DOHH2 (cell line): Measurements from ENCODE around the gene CAMTA1.

ENCODE experiments used
- H3F3A ChIP-seq: fragments of 200-600 bp; sonication (generic), shearing (Covaris generic); 2 replicates; pipeline ENCODE4 v1.6.0; 2016; ENCODE audit warnings: antibody characterized with exemption, mild to moderate bottlenecking; ENCODE audit not compliant: control insufficient read depth, insufficient read depth
- H3K27ac ChIP-seq: fragments of 200-600 bp; sonication (generic); 2 replicates; pipeline ENCODE4 v1.5.1; 2014; ENCODE audit warnings: low read depth, mild to moderate bottlenecking, low read length, moderate library complexity
- H3K27me3 ChIP-seq: fragments of 200-600 bp; sonication (generic); 2 replicates; pipeline ENCODE4 v1.6.1; 2014; ENCODE audit warnings: mild to moderate bottlenecking, low read length, mixed read lengths; ENCODE audit not compliant: control insufficient read depth
- H3K36me3 ChIP-seq: fragments of 200-600 bp; sonication (generic); 2 replicates; pipeline ENCODE4 v1.6.1; 2014; ENCODE audit warnings: mild to moderate bottlenecking, low read length, moderate library complexity, mixed read lengths; ENCODE audit not compliant: control insufficient read depth
- H3K4me1 ChIP-seq: fragments of 200-600 bp; sonication (generic); 2 replicates; pipeline ENCODE4 v1.6.1; 2014; ENCODE audit warnings: mild to moderate bottlenecking, low read length, mixed read lengths; ENCODE audit not compliant: control insufficient read depth
- H3K4me2 ChIP-seq: fragments of 200-600 bp; sonication (generic); 2 replicates; pipeline ENCODE4 v1.6.0; 2014; ENCODE audit warnings: mild to moderate bottlenecking, low read length, moderate library complexity
- H3K4me3 ChIP-seq: fragments of 200-600 bp; sonication (generic); 2 replicates; pipeline ENCODE4 v1.5.1; 2014; ENCODE audit warnings: mild to moderate bottlenecking, low read length, mixed read lengths
- H3K79me2 ChIP-seq: fragments of 200-600 bp; sonication (generic); 2 replicates; pipeline ENCODE4 v1.6.1; 2014; ENCODE audit warnings: mild to moderate bottlenecking, low read length, mixed read lengths; ENCODE audit not compliant: control insufficient read depth
- H3K9me2 ChIP-seq: fragments of 200-600 bp; sonication (generic); replicated peaks from 2 replicates; pipeline ENCODE4 v1.6.1; 2014; ENCODE audit warnings: mild to moderate bottlenecking, low read length, mixed read lengths; ENCODE audit not compliant: control insufficient read depth
- H3K9me3 ChIP-seq: fragments of 200-600 bp; sonication (generic); 2 replicates; pipeline ENCODE4 v1.6.1; 2014; ENCODE audit warnings: antibody characterized with exemption, low read length, mixed read lengths; ENCODE audit not compliant: control insufficient read depth, insufficient read depth
- H4K20me1 ChIP-seq: fragments of 200-600 bp; sonication (generic); 2 replicates; pipeline ENCODE4 v1.6.0; 2014; ENCODE audit warnings: low read depth, mild to moderate bottlenecking, antibody characterized with exemption, low read length, moderate library complexity; ENCODE audit not compliant: control insufficient read depth, insufficient read depth
- EZH2phosphoT487 ChIP-seq: fragments of 200-600 bp; sonication (generic); IDR thresholded peaks from 2 replicates; pipeline ENCODE4 v1.6.1; 2017; ENCODE audit warnings: borderline replicate concordance, mild to moderate bottlenecking, antibody characterized with exemption, low read length, moderate library complexity, mixed read lengths
- TF ChIP-seq, protein P1 (sequence below): fragments of 200-600 bp; sonication (generic); IDR thresholded peaks from one replicate; pipeline ENCODE4 v1.5.1; 2014; ENCODE audit warnings: antibody characterized with exemption, mild to moderate bottlenecking, low read depth, low read length; ENCODE audit not compliant: poor library complexity, severe bottlenecking

The CAMTA1 gene

DNA sequence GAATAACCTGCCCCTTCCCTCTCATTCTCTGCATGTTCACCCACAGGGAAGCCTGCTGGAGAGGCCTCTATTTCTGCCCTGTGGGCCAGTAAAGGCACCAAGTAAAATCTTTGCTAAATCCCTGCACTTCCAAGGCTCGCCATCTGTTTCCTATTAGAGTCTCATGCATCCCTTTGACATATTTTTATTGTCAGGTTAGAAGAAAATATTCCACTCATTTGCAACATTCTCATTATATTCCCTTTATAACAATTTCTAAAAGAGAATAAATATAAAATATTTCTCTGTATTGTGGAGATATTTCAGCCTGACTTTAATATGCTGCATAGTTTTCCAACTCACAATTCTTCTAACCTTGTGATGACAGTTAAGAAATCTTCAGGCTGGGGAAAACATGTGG is 645.4 kb downstream of the CAMTA1 start:
- no peak overlapping the region for H3K4me2 ChIP-seq
- H4K20me1 ChIP-seq, result no peaks in the 10 kb centered on the region

GRCh38 chr1:7432102-7432899 is 647.0 kb downstream of the CAMTA1 start:
- Histone ChIP-seq H3K4me1 (no peaks in the 10 kb centered on the region), H3K9me2 (no peaks in the 10 kb centered on the region)

More for the DNA sequence above, 645.4 kb downstream of the CAMTA1 start:
- no peak for TF ChIP-seq EZH2phosphoT487
- no peaks in the 10 kb centered on the region for H3K36me3 ChIP-seq
- H3K27me3 ChIP-seq, result no peaks in the 10 kb centered on the region
- H3K27ac ChIP-seq, result no peak overlapping the region
- H3K4me1 ChIP-seq, result no peaks in the 10 kb centered on the region
- no peaks in the 10 kb centered on the region for H3K9me2 ChIP-seq
- no peaks in the 10 kb centered on the region for H3K79me2 ChIP-seq
- H3K4me3 ChIP-seq, result no peak overlapping the region
- no peaks in the 10 kb centered on the region for H3F3A ChIP-seq
- no peaks in the 10 kb centered on the region for H3K9me3 ChIP-seq

DNA sequence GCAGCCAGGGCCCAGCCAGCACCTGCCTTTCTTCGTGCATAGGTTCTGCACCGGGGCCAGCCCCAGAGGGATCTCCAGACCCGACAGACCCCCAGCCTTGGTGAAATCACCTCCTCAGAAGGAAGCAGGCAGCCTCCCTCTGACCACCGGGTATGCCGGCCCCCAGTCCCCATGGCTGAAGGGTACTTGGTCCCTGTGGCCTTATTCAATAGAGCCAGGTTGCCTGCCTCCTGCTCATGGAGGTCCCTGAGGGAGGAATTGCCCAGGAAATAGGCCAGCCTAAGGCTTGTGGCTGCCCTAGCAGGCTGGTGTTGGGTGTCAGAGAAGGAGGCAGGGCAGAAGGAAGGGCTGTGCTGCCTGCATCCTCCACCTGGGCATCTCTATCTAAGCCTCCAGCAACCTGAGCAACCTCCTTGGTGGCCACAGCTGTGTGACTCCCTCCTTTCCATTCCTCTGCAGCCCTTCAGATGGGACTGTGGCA is 647.7 kb downstream of the CAMTA1 start:
- no peaks in the 10 kb centered on the region for H3K36me3 ChIP-seq
- H3K4me2 ChIP-seq, result no peak overlapping the region
- H4K20me1 ChIP-seq, result no peaks in the 10 kb centered on the region
- no peaks in the 10 kb centered on the region for H3K79me2 ChIP-seq
- no peak overlapping the region for H3K4me3 ChIP-seq
- H3K27ac ChIP-seq, result no peak overlapping the region
- H3K9me3 ChIP-seq, result no peaks in the 10 kb centered on the region
- TF ChIP-seq EZH2phosphoT487, result no peak
- TF ChIP-seq, protein P1, sequence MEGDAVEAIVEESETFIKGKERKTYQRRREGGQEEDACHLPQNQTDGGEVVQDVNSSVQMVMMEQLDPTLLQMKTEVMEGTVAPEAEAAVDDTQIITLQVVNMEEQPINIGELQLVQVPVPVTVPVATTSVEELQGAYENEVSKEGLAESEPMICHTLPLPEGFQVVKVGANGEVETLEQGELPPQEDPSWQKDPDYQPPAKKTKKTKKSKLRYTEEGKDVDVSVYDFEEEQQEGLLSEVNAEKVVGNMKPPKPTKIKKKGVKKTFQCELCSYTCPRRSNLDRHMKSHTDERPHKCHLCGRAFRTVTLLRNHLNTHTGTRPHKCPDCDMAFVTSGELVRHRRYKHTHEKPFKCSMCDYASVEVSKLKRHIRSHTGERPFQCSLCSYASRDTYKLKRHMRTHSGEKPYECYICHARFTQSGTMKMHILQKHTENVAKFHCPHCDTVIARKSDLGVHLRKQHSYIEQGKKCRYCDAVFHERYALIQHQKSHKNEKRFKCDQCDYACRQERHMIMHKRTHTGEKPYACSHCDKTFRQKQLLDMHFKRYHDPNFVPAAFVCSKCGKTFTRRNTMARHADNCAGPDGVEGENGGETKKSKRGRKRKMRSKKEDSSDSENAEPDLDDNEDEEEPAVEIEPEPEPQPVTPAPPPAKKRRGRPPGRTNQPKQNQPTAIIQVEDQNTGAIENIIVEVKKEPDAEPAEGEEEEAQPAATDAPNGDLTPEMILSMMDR, result no peak
- H3K4me1 ChIP-seq, result no peaks in the 10 kb centered on the region
- no peaks in the 10 kb centered on the region for H3K27me3 ChIP-seq
- no peaks in the 10 kb centered on the region for H3F3A ChIP-seq
- H3K9me2 ChIP-seq, result no peaks in the 10 kb centered on the region

More at GRCh38 chr1:7432102-7432899, 647.0 kb downstream of the CAMTA1 start:
- H3F3A ChIP-seq, result no peaks in the 10 kb centered on the region
- H4K20me1 ChIP-seq, result no peaks in the 10 kb centered on the region
- no peaks in the 10 kb centered on the region for H3K9me3 ChIP-seq
- no peak overlapping the region for H3K27ac ChIP-seq
- H3K27me3 ChIP-seq, result no peaks in the 10 kb centered on the region
- H3K4me3 ChIP-seq, result no peak overlapping the region
- H3K4me2 ChIP-seq, result no peak overlapping the region
- TF ChIP-seq, protein P1, result no peak
- no peak for TF ChIP-seq EZH2phosphoT487
- no peaks in the 10 kb centered on the region for H3K36me3 ChIP-seq
- H3K79me2 ChIP-seq, result no peaks in the 10 kb centered on the region

DNA sequence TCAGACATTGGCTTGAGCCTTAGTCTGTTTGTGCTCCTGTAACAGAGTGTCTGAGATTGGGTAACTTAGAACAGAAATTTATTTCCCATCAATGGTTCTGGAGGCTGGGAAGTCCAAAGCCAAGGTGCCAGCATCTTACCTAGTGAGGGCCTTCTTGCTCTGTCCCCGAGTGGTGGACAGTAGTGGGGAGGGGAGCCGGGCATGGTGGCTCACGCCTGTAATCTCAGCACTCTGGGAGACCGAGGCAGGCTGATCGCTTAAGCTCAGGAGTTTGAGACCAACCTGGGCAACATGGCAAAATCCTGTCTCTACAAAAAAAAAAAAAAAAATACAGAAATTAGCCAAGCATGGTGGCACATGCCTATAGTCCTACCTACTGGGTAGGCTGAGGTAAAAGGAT is 649.3 kb downstream of the CAMTA1 start:
- H3K27ac ChIP-seq, result no peak overlapping the region
- no peaks in the 10 kb centered on the region for H3K79me2 ChIP-seq
- no peaks in the 10 kb centered on the region for H4K20me1 ChIP-seq
- TF ChIP-seq EZH2phosphoT487, result no peak
- TF ChIP-seq, protein P1, result no peak
- H3K27me3 ChIP-seq, result no peaks in the 10 kb centered on the region
- no peak overlapping the region for H3K4me2 ChIP-seq
- no peaks in the 10 kb centered on the region for H3F3A ChIP-seq
- H3K4me1 ChIP-seq, result no peaks in the 10 kb centered on the region
- H3K36me3 ChIP-seq, result no peaks in the 10 kb centered on the region
- H3K4me3 ChIP-seq, result no peak overlapping the region
- no peaks in the 10 kb centered on the region for H3K9me2 ChIP-seq
- no peaks in the 10 kb centered on the region for H3K9me3 ChIP-seq
